Prostate gland (tissue), 2 donors: ENCODE measurements around the gene MPP3.

Experiments used
- CTCF ChIP-seq, 4 experiments: fragments of 200-600 bp in 2 of 4; fragments of 450-650 bp in 2 of 4; sonication (generic) in 2 of 4; IDR thresholded peaks; 1 replicate in 3 of 4; 2 replicates in 1 of 4; pipeline ENCODE4 v1.5.1; 2016 to 2019; ENCODE audit warnings: antibody characterized with exemption in 4 of 4, mild to moderate bottlenecking in 2 of 4, moderate library complexity in 2 of 4
- POLR2A ChIP-seq: fragments of 450-650 bp; IDR thresholded peaks from one replicate; pipeline ENCODE4 v1.6.1; 2016; ENCODE audit warnings: antibody characterized with exemption, mild to moderate bottlenecking

- TF ChIP-seq CTCF (IDR thresholded peaks at IDR 0.05) (no peak), POLR2A (no peak)
These were observed 58.4 kb downstream of the MPP3 start for GRCh38 chr17:43774304-43775250.
